ENCODE data around the gene CHCHD6. TPM values are rescaled to one million over a fixed set of nuclear protein-coding genes. Genes with fewer than 3 reads are reported as not detected.

The CHCHD6 gene
- total RNA-seq, 3 donors from 2014 or later (not counting 1 experiment from before 2014, with no cell fraction given) = 5.3 to 9.9 (median 8.3) TPM

DNA sequence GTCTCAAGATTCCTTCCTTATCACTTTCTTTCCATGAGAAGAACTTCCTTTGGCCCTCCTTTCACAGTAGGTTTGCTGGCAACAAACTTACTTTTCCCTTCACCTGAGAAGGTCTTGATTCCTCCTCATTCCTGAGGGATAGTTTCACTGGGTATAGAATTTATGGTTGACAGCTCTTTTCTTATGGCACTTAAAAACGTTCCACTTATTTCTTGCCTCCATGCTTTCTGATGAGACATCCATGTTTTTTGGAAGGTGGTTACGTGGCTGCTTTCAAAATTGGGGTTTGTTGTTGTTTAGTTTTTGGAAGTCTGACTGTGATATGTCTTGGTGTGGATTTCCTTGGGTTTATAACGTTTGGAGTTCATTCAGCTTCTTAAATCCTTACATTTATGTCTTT, 270.7 kb downstream of the CHCHD6 start:
- H3K36me3 Mint-ChIP-seq = peaks cover 17% of the 10 kb centered on the region
- 70% methylated on average over 2 of the region's 3 CpGs for WGBS (ENCODE audit: insufficient coverage)
- Histone ChIP-seq H3K36me3 (ENCODE audit: control insufficient read depth, insufficient read depth, low read length) (no peaks in the 10 kb centered on the region), H3K27me3 (ENCODE audit: control insufficient read depth, insufficient read depth, low read length) (no peaks in the 10 kb centered on the region), H3K27ac (ENCODE audit: low read length) (no peak overlapping the region), H3K4me1 (ENCODE audit: control insufficient read depth, insufficient read depth, low read length) (no peaks in the 10 kb centered on the region), H3K4me3 (ENCODE audit: low read length) (no peak overlapping the region), H3K9me3 (ENCODE audit: control insufficient read depth, insufficient read depth, low read length) (no peaks in the 10 kb centered on the region)
- H3K4me3 Mint-ChIP-seq = no peak overlapping the region
- H3K27me3 Mint-ChIP-seq (ENCODE audit: low read depth in 2 of 2) = peaks cover 29 to 42% of the 10 kb centered on the region in 2 donors
- intact Hi-C loops (cut with micrococcal nuclease) = no loop called here
- TF ChIP-seq, protein P1, sequence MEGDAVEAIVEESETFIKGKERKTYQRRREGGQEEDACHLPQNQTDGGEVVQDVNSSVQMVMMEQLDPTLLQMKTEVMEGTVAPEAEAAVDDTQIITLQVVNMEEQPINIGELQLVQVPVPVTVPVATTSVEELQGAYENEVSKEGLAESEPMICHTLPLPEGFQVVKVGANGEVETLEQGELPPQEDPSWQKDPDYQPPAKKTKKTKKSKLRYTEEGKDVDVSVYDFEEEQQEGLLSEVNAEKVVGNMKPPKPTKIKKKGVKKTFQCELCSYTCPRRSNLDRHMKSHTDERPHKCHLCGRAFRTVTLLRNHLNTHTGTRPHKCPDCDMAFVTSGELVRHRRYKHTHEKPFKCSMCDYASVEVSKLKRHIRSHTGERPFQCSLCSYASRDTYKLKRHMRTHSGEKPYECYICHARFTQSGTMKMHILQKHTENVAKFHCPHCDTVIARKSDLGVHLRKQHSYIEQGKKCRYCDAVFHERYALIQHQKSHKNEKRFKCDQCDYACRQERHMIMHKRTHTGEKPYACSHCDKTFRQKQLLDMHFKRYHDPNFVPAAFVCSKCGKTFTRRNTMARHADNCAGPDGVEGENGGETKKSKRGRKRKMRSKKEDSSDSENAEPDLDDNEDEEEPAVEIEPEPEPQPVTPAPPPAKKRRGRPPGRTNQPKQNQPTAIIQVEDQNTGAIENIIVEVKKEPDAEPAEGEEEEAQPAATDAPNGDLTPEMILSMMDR (IDR thresholded peaks at IDR 0.05) = no peak
- peaks cover 4 to 12% of the 10 kb centered on the region in 2 donors for H3K9me3 Mint-ChIP-seq
- no peak for ATAC-seq
- no peaks in the 10 kb centered on the region for H3K4me1 Mint-ChIP-seq
- no peak overlapping the region for H3K27ac Mint-ChIP-seq
- no peak for DNase-seq

DNA sequence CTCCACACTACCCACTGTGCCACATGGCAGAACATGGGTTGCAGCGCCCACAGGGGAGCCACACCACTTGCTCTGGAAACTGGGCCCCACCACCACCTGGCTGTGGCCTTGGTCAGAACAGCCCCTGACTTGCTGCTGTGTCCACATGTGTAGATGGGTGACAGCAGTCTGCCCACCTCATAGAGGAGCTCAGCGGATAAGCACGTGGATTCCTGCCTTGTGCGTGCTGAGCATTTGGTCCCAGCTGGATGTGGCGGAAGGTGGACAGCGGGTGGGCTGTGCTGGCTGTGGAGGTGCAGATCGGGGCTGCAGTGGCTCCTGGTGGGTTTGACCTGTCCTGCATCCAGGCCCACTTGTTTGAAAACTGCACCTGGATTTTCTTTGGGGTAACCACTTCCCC, 272.9 kb downstream of the CHCHD6 start:
- Histone ChIP-seq H3K36me3 (ENCODE audit: control insufficient read depth, insufficient read depth, low read length) (no peaks in the 10 kb centered on the region), H3K4me1 (ENCODE audit: control insufficient read depth, insufficient read depth, low read length) (peaks cover 4% of the 10 kb centered on the region), H3K27ac (ENCODE audit: low read length) (no peak overlapping the region), H3K9me3 (ENCODE audit: control insufficient read depth, insufficient read depth, low read length) (no peaks in the 10 kb centered on the region), H3K4me3 (ENCODE audit: low read length) (no peak overlapping the region), H3K27me3 (ENCODE audit: control insufficient read depth, insufficient read depth, low read length) (no peaks in the 10 kb centered on the region)
- Mint-ChIP-seq H3K4me3 (no peak overlapping the region), H3K27ac (no peak overlapping the region), H3K4me1 (peaks cover 0 to 6% of the 10 kb centered on the region in 2 donors), H3K36me3 (peaks cover 17% of the 10 kb centered on the region), H3K27me3 (ENCODE audit: low read depth in 2 of 2) (peaks cover 32 to 51% of the 10 kb centered on the region in 2 donors), H3K9me3 (peaks cover 4 to 12% of the 10 kb centered on the region in 2 donors)
- ATAC-seq (no peak), DNase-seq (no peak)
- TF ChIP-seq, protein P1 (IDR thresholded peaks at IDR 0.05) = no peak
- 95% methylated on average over 7 of the region's 7 CpGs for WGBS (ENCODE audit: insufficient coverage)
- intact Hi-C loops (cut with micrococcal nuclease) = no loop called here

DNA sequence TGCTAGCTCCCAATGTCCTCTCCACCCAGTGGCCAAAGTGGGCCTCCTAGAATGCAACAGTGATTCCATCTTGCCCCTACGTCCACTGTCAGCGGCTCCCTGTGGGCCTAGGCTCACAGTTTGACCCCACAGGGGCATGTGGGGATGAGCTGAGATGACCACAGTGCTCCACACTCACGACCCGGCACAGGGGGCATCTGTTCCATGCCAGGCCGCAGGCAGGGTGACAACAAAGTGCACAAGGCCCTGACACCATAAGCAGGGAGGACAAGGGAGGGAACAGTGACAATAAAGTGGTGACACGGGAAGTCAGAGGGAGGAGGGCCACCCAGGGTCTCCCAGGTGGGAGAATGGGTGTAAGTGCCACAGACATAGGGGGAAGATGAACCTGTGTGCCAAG, 273.8 kb downstream of the CHCHD6 start:
- WGBS (ENCODE audit: insufficient coverage) = 91% methylated on average over 6 of the region's 6 CpGs
- no peak overlapping the region for H3K4me3 Mint-ChIP-seq
- DNase-seq (no peak), ATAC-seq (no peak)
- peaks cover 35 to 51% of the 10 kb centered on the region in 2 donors for H3K27me3 Mint-ChIP-seq (ENCODE audit: low read depth in 2 of 2)
- Histone ChIP-seq H3K27ac (ENCODE audit: low read length) (no peak overlapping the region), H3K4me1 (ENCODE audit: control insufficient read depth, insufficient read depth, low read length) (peaks cover 13% of the 10 kb centered on the region), H3K36me3 (ENCODE audit: control insufficient read depth, insufficient read depth, low read length) (no peaks in the 10 kb centered on the region), H3K4me3 (ENCODE audit: low read length) (no peak overlapping the region), H3K9me3 (ENCODE audit: control insufficient read depth, insufficient read depth, low read length) (no peaks in the 10 kb centered on the region), H3K27me3 (ENCODE audit: control insufficient read depth, insufficient read depth, low read length) (no peaks in the 10 kb centered on the region)
- H3K36me3 Mint-ChIP-seq = peaks cover 17% of the 10 kb centered on the region
- TF ChIP-seq, protein P1 (IDR thresholded peaks at IDR 0.05) = no peak
- peaks cover 0 to 13% of the 10 kb centered on the region in 2 donors for H3K4me1 Mint-ChIP-seq
- intact Hi-C loops (cut with micrococcal nuclease) = no loop called here
- H3K9me3 Mint-ChIP-seq = peaks cover 4 to 12% of the 10 kb centered on the region in 2 donors
- H3K27ac Mint-ChIP-seq = no peak overlapping the region

DNA sequence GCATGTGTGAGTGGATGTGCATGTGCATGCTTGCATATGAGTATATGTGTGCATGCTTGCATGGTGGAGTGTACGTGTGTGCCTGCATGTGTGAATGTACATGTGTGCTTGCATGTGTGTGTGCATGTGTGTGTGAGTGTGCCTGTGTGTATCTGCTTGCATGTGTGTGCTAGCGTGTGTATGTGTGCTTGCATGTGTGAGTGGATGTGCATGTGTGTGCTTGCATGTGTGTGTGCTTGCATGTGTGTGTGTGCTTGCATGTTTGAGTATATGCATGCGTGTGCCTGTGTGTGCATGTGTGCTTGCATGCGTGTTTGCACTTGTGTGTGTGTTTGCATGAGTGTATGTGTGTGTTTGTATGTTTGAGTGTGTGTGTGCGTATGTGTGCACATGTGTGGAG, 274.3 kb downstream of the CHCHD6 start:
- peaks cover 13% of the 10 kb centered on the region for H3K4me1 ChIP-seq (ENCODE audit: control insufficient read depth, insufficient read depth, low read length)
- H3K27me3 ChIP-seq (ENCODE audit: control insufficient read depth, insufficient read depth, low read length) = no peaks in the 10 kb centered on the region
- no peaks in the 10 kb centered on the region for H3K9me3 ChIP-seq (ENCODE audit: control insufficient read depth, insufficient read depth, low read length)
- no peak overlapping the region for H3K27ac ChIP-seq (ENCODE audit: low read length)
- Mint-ChIP-seq H3K4me3 (no peak overlapping the region), H3K27ac (no peak overlapping the region), H3K4me1 (peaks cover 0 to 13% of the 10 kb centered on the region in 2 donors), H3K36me3 (peaks cover 17% of the 10 kb centered on the region), H3K27me3 (ENCODE audit: low read depth in 2 of 2) (peaks cover 35 to 51% of the 10 kb centered on the region in 2 donors), H3K9me3 (peaks cover 4 to 12% of the 10 kb centered on the region in 2 donors)
- H3K4me3 ChIP-seq (ENCODE audit: low read length) = no peak overlapping the region
- ATAC-seq (no peak), DNase-seq (no peak)
- H3K36me3 ChIP-seq (ENCODE audit: control insufficient read depth, insufficient read depth, low read length) = no peaks in the 10 kb centered on the region
- TF ChIP-seq, protein P1 (IDR thresholded peaks at IDR 0.05) = no peak
- WGBS (ENCODE audit: insufficient coverage) = 96% methylated on average over 5 of the region's 5 CpGs
- intact Hi-C loops (cut with micrococcal nuclease) = no loop called here
